SU-DHL-6 (cell line): ENCODE measurements around the gene BRPF3.

Source experiments
- EZH2phosphoT487 ChIP-seq: fragments of 200-600 bp; sonication (generic), shearing (Covaris generic); conservative IDR thresholded peaks from 2 replicates; pipeline ENCODE4 v1.6.1; 2018; ENCODE audit warnings: mild to moderate bottlenecking, antibody characterized with exemption, low read length, moderate library complexity, mixed read lengths
- TF ChIP-seq, protein P1 (sequence below): fragments of 200-600 bp; sonication (generic); IDR thresholded peaks from one replicate; pipeline ENCODE4 v1.5.1; 2017; ENCODE audit warnings: antibody characterized with exemption, mild to moderate bottlenecking, low read length, moderate library complexity; ENCODE audit not compliant: insufficient read depth, poor library complexity, severe bottlenecking

DNA sequence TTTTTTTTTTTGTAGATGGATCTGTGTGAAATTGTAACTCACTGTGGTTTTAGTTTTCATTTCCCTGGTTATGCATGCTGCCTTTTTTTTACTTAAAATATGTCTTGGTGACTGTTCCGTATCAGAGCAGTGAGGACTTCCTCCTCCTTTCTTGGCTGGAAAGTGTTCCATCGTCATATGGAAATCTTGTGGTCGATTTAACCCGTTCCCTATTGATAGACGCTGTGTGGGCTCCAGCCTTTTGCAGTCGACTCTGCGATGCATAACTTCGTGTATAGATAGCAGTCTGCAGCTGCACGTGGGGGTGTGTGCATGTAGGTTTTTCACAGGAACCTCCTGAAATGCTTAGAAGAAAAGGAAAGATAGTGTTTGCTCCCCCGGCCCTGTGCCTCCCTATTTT lies 45.2 kb downstream of the BRPF3 start:
- TF ChIP-seq, protein P1, sequence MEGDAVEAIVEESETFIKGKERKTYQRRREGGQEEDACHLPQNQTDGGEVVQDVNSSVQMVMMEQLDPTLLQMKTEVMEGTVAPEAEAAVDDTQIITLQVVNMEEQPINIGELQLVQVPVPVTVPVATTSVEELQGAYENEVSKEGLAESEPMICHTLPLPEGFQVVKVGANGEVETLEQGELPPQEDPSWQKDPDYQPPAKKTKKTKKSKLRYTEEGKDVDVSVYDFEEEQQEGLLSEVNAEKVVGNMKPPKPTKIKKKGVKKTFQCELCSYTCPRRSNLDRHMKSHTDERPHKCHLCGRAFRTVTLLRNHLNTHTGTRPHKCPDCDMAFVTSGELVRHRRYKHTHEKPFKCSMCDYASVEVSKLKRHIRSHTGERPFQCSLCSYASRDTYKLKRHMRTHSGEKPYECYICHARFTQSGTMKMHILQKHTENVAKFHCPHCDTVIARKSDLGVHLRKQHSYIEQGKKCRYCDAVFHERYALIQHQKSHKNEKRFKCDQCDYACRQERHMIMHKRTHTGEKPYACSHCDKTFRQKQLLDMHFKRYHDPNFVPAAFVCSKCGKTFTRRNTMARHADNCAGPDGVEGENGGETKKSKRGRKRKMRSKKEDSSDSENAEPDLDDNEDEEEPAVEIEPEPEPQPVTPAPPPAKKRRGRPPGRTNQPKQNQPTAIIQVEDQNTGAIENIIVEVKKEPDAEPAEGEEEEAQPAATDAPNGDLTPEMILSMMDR: no peak
- no peak for TF ChIP-seq EZH2phosphoT487
